ENCODE results near the gene IMMP2L.

GRCh38 chr7:110698576-110698975 is 863.7 kb downstream of the IMMP2L start:
- TF ChIP-seq CTCF (conservative IDR thresholded peaks at IDR 0.05; ENCODE audit: low read length) (no peak), EZH2phosphoT487 (IDR thresholded peaks at IDR 0.05; ENCODE audit: borderline replicate concordance) (no peak)

All from Loucy (cell line).